K562 (cell line): ENCODE measurements around the gene ROBO3. TPM values are rescaled to one million over a fixed set of nuclear protein-coding genes. Genes with fewer than 3 reads are reported as not detected.

Experiments
- ATAC-seq: fragments of 200-7000 bp; cut with Tn5 transposase; 3 replicates; pipeline ENCODE4 v1.9.1; 2020; ENCODE audit warnings: moderate library complexity
- BruUV-seq: library from RNA; stranded (reverse); fragments of 400-500 nt; replicated peaks from 2 replicates; lab custom pipeline; 2021; lab: Mats Ljungman, UMichigan
- CTCF ChIA-PET: fragments of 300-600 bp; formaldehyde crosslinking; extraction: SDS; loops from one replicate; lab custom pipeline; 2021; ENCODE audit warnings: low intra/inter-chr PET ratio; lab: Yijun Ruan, JAX
- POLR2A ChIA-PET: fragments of 300-600, 350-650 bp; sonication (Branson Sonifier 250); formaldehyde crosslinking; extraction: SDS; loops from one replicate; lab custom pipeline; 2021; ENCODE audit warnings: antibody characterized with exemption, inconsistent platforms; lab: Yijun Ruan, JAX
- DNase-seq, 4 experiments: peaks; one replicate each; pipeline versions ENCODE4 v3.0.0 to v3.0.0-alpha.2; 2011 to 2018; ENCODE audit warnings: low spot score in 3 of 4, mixed read lengths in 3 of 4; ENCODE audit errors: extremely low read depth in 1 of 4
- FAIRE-seq: peaks from 2 replicates; lab custom pipeline; 2011; peaks lifted over from hg19 to GRCh38; lab: Jason Lieb, UNC
- H2AFZ ChIP-seq: 2 replicates; pipeline ENCODE4 v1.6.0; 2011; ENCODE audit warnings: low read depth, low read length, control low read depth, inconsistent platforms
- H3K27ac ChIP-seq: fragments of 200-600 bp; 3 replicates; pipeline ENCODE4 v1.8.0; 2011; ENCODE audit warnings: low read depth, mild to moderate bottlenecking, control low read depth, inconsistent platforms, low read length, moderate library complexity, mixed read lengths; ENCODE audit errors: extremely low read depth
- H3K27me3 ChIP-seq, 2 experiments: fragments of 300-600 bp in 1 of 2; 2 replicates in 1 of 2; 3 replicates in 1 of 2; pipeline versions ENCODE4 v1.6.0 to v1.8.0; 2011; ENCODE audit warnings: inconsistent platforms in 2 of 2, low read length in 2 of 2, mild to moderate bottlenecking in 1 of 2, mixed read lengths in 1 of 2, moderate library complexity in 1 of 2; ENCODE audit not compliant: control insufficient read depth in 2 of 2, insufficient read depth in 2 of 2
- H3K36me3 ChIP-seq: fragments of 300-600 bp; 3 replicates; pipeline ENCODE4 v1.8.0; 2011; ENCODE audit warnings: mild to moderate bottlenecking, low read length, inconsistent platforms; ENCODE audit not compliant: control insufficient read depth, insufficient read depth
- H3K4me1 ChIP-seq, 2 experiments: fragments of 200-600 bp in 1 of 2; replicated peaks in 1 of 2; 2 replicates in 1 of 2; 3 replicates in 1 of 2; pipeline versions ENCODE4 v1.5.1 to v1.8.0; 2011; ENCODE audit warnings: inconsistent platforms in 2 of 2, low read length in 2 of 2, mild to moderate bottlenecking in 1 of 2, mixed read lengths in 1 of 2, moderate library complexity in 1 of 2; ENCODE audit not compliant: control insufficient read depth in 2 of 2, insufficient read depth in 2 of 2
- H3K4me2 ChIP-seq: 2 replicates; pipeline ENCODE4 v1.6.1; 2011; ENCODE audit warnings: low read length, control low read depth, inconsistent platforms, mixed read lengths; ENCODE audit not compliant: insufficient read depth
- H3K4me3 ChIP-seq: fragments of 200-600 bp; sonication (generic), shearing (Covaris generic); 2 replicates; pipeline ENCODE4 v1.5.1; 2016; ENCODE audit warnings: control low read depth, inconsistent platforms
- H3K79me2 ChIP-seq: fragments of 200-600 bp; 3 replicates; pipeline ENCODE4 v1.8.0; 2011; ENCODE audit warnings: low read length, inconsistent platforms; ENCODE audit not compliant: control insufficient read depth, insufficient read depth
- H3K9ac ChIP-seq, 2 experiments: 2 replicates each; pipeline versions ENCODE4 v1.6.0 to v1.6.1; 2011; ENCODE audit warnings: low read depth in 2 of 2, low read length in 2 of 2, control low read depth in 1 of 2, inconsistent platforms in 1 of 2, mild to moderate bottlenecking in 1 of 2, mixed read lengths in 1 of 2; ENCODE audit not compliant: insufficient read depth in 1 of 2
- H3K9me1 ChIP-seq: one replicate; pipeline ENCODE4 v1.6.0; 2011; ENCODE audit warnings: inconsistent platforms, mild to moderate bottlenecking, low read length, moderate library complexity; ENCODE audit not compliant: control insufficient read depth, insufficient read depth
- H3K9me3 ChIP-seq: replicated peaks from 2 replicates; pipeline ENCODE4 v1.5.1; 2011; ENCODE audit warnings: low read depth, low read length, inconsistent platforms; ENCODE audit not compliant: control insufficient read depth, insufficient read depth
- H4K20me1 ChIP-seq: replicated peaks from 2 replicates; pipeline ENCODE4 v1.6.1; 2011; ENCODE audit warnings: low read length, inconsistent platforms, mixed read lengths; ENCODE audit not compliant: control insufficient read depth, insufficient read depth
- MEIS2 ChIP-seq: fragments of 450-650 bp; IDR thresholded peaks from 2 replicates; pipeline ENCODE4 v1.6.1; 2014; ENCODE audit warnings: mild to moderate bottlenecking; ENCODE audit not compliant: partially characterized antibody
- WGBS: fragments of 100-300 bp; shearing (Covaris generic); methylation state at CpG from one replicate; pipeline ENCODE4 v1.1.6; 2016; ENCODE audit warnings: low coverage, mixed read lengths; ENCODE audit not compliant: insufficient coverage; ENCODE audit errors: missing lambda C conversion rate; 5-methylcytosine and 5-hydroxymethylcytosine counted together
- in situ Hi-C: fragments of 300-500 bp; cut with MboI; formaldehyde crosslinking; loops from 4 replicates; pipeline ENCODE4 v1.15.0; 2018; ENCODE audit warnings: inconsistent platforms, mixed read lengths
- intact Hi-C: fragments of 100-400 bp; cut with micrococcal nuclease; formaldehyde crosslinking; loops from 2 replicates; pipeline ENCODE4 v1.14.2; 2022
- polyA plus RNA-seq, 8 experiments: library from polyadenylated mRNA; depleted of rRNA in 4 of 8; stranded (reverse) in 5 of 8; unstranded in 3 of 8; fragments of >200 nt; fragmentation: Nextera tagmentation in 2 of 8; fragmentation: Illumina TruSeq in 1 of 8; extraction: Ambion mirVana in 2 of 8; extraction: Trizol in 1 of 8; gene quantifications; 2 replicates each; pipeline versions ENCODE4 v1.2.1 to v1.2.3, GENCODE V29; 2011 to 2014; ENCODE audit warnings: inconsistent platforms in 1 of 8, missing spikeins in 1 of 8
- total RNA-seq, 7 experiments: library from RNA; depleted of rRNA in 6 of 7; stranded (reverse); fragments of >200 nt in 6 of 7; fragmentation: Illumina TruSeq in 2 of 7; extraction: Trizol in 2 of 7; gene quantifications; 2 replicates each; pipeline versions ENCODE4 v1.2.1 to v1.2.3, GENCODE V29; 2011 to 2021; ENCODE audit warnings: low replicate concordance in 1 of 7
- TF ChIP-seq, protein P1 (sequence below): fragments of 250-450 bp; sonication (Bioruptor Pico); IDR thresholded peaks from 2 replicates; pipeline ENCODE4 v1.4.0; 2020; ENCODE audit warnings: mild to moderate bottlenecking, moderate library complexity, borderline replicate concordance

Gene ROBO3
- total and polyA plus RNA-seq, 9 of the 15 experiments (the other 6 are each of a cell fraction or from before 2014, with no cell fraction given), result 0.29 to 1.4 (median 0.97) TPM; not detected in 2

DNA sequence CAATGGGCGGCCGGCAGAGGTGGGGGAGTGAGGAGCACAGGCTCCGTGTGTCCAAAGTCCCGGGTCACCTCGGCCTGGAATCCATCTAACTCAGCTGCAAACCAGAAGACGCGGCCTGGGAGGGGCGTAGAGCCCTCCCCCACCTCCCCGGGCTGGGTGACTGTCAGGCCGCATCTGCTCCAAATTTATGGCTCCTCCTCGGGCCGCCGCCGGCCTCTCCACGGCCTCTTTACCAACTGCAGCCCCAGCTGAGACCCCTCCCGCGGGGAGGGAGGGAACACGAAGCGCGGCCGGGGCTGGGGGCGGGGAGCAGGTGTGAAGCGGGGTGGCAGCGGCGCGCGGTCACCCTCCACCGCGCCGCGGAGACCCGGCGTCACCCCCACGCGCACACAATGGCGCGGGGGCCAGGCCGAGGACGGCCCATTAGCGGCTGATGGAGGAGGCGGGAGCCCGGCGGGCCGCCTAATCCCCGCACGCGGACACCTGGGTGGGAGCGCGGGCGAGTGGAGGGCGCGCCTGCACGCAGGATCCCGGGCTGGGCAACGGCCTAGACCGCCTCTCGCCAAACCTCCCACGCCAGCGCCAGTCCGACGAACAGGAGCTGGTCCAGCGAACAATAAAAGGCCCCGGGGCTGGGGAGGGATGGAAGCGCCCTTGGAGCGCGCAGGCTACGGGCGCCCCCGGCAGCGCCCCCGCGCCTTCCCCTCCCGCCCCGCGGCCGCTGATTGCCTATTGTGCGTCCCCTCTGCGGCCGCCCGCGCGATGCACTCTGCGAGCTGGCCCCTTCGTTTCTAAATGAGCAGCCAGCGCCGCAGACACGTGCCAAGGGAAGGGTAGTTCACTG lies 25.9 kb upstream of the ROBO3 start:
- peaks cover 58 to 62% of the 10 kb centered on the region in 2 experiments for H3K27me3 ChIP-seq
- CTCF ChIA-PET, result interaction anchor here (0.6 to 1.0 kb wide), 2 partner anchors 114 to 172 kb away, joined by 3 read pairs; no protein-coding TSS in a partner anchor
- peaks cover 0 to 16% of the 10 kb centered on the region in 2 experiments; a peak in 2 of 5 replicates for H3K4me1 ChIP-seq
- no TSS peak for BruUV-seq
- in situ Hi-C loops (loop anchor here (5.0 to 25.0 kb wide), 2 partner anchors 167 to 427 kb away; partner anchors contain the start of genes OR8B4, SIAE and SPA17), intact Hi-C loops (no loop called here)
- H2AFZ ChIP-seq, result no peak overlapping the region
- FAIRE-seq, result no peak
- TF ChIP-seq, protein P1, sequence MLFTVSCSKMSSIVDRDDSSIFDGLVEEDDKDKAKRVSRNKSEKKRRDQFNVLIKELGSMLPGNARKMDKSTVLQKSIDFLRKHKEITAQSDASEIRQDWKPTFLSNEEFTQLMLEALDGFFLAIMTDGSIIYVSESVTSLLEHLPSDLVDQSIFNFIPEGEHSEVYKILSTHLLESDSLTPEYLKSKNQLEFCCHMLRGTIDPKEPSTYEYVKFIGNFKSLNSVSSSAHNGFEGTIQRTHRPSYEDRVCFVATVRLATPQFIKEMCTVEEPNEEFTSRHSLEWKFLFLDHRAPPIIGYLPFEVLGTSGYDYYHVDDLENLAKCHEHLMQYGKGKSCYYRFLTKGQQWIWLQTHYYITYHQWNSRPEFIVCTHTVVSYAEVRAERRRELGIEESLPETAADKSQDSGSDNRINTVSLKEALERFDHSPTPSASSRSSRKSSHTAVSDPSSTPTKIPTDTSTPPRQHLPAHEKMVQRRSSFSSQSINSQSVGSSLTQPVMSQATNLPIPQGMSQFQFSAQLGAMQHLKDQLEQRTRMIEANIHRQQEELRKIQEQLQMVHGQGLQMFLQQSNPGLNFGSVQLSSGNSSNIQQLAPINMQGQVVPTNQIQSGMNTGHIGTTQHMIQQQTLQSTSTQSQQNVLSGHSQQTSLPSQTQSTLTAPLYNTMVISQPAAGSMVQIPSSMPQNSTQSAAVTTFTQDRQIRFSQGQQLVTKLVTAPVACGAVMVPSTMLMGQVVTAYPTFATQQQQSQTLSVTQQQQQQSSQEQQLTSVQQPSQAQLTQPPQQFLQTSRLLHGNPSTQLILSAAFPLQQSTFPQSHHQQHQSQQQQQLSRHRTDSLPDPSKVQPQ (CRISPR knock-in tag), result no peak
- peak; percentile 47 for TF ChIP-seq MEIS2
- no peaks in the 10 kb centered on the region for H3K79me2 ChIP-seq
- H3K36me3 ChIP-seq, result no peaks in the 10 kb centered on the region
- H3K4me2 ChIP-seq, result no peak overlapping the region
- ATAC-seq, result no peak
- no peaks in the 10 kb centered on the region for H3K9me3 ChIP-seq
- H3K4me3 ChIP-seq, result no peak overlapping the region
- peak in 3 of 4 experiments; percentile 17 to 21 (median 20) for DNase-seq
- H3K9me1 ChIP-seq, result no peaks in the 10 kb centered on the region
- peak overlapping the region in 1 of 2 experiments; percentile 56; a peak in 1 of 4 replicates for H3K9ac ChIP-seq
- POLR2A ChIA-PET, result interaction anchor here (0.6 kb wide), 1 partner anchor 1117 kb away, joined by 3 read pairs; no protein-coding TSS in a partner anchor
- no peak overlapping the region for H3K27ac ChIP-seq
- 3% methylated on average over 35 of the region's 87 CpGs for WGBS
- 0 out of 2 replicates have a peak, but pooled peaks cover 6% of the 10 kb centered on the region for H4K20me1 ChIP-seq
